H1 (cell line): ENCODE measurements around the gene THBS1. TPM values are rescaled to one million over a fixed set of nuclear protein-coding genes. Genes with fewer than 3 reads are reported as not detected.

ENCODE experiments used
- CTCF ChIA-PET: fragments of 300-600 bp; sonication (Branson Sonifier 250); formaldehyde crosslinking; loops from one replicate; lab custom pipeline; 2021; ENCODE audit not compliant: partially characterized antibody; lab: Charles Lee
- POLR2A ChIA-PET: fragments of 300-600 bp; sonication (Branson Sonifier 250); formaldehyde crosslinking; loops from one replicate; lab custom pipeline; 2021; ENCODE audit warnings: inconsistent platforms; ENCODE audit not compliant: partially characterized antibody; lab: Charles Lee
- DNase-seq, 2 experiments: peaks; one replicate each; pipeline versions ENCODE4 v3.0.0 to v3.0.0-alpha.2; 2010 to 2022; ENCODE audit warnings: low spot score in 2 of 2, low read depth in 1 of 2, mixed read lengths in 1 of 2
- FAIRE-seq: peaks from 2 replicates; lab custom pipeline; 2011; peaks lifted over from hg19 to GRCh38; lab: Jason Lieb, UNC
- H2AFZ ChIP-seq: 2 replicates; pipeline ENCODE4 v1.8.1; 2012; ENCODE audit warnings: low read length, inconsistent platforms
- H2AK5ac ChIP-seq: 2 replicates; pipeline ENCODE4 v1.6.1; 2013; ENCODE audit warnings: low read depth, low read length
- H2BK120ac ChIP-seq: replicated peaks from 2 replicates; pipeline ENCODE3; 2013; ENCODE audit warnings: low read depth, low read length, inconsistent platforms
- H2BK12ac ChIP-seq: 2 replicates; pipeline ENCODE4 v1.6.1; 2013; ENCODE audit warnings: low read depth, low read length
- H2BK15ac ChIP-seq: 2 replicates; pipeline ENCODE4 v1.6.1; 2013; ENCODE audit warnings: low read length
- H2BK20ac ChIP-seq: 2 replicates; pipeline ENCODE4 v1.6.1; 2013; ENCODE audit warnings: low read length
- H2BK5ac ChIP-seq: 2 replicates; pipeline ENCODE4 v1.6.1; 2013; ENCODE audit warnings: low read depth, low read length
- H3K14ac ChIP-seq: 2 replicates; pipeline ENCODE4 v1.6.1; 2013; ENCODE audit warnings: inconsistent platforms; ENCODE audit not compliant: insufficient read length
- H3K18ac ChIP-seq: 2 replicates; pipeline ENCODE4 v1.6.1; 2013; ENCODE audit warnings: low read length; ENCODE audit errors: extremely low read depth
- H3K23ac ChIP-seq: 2 replicates; pipeline ENCODE4 v1.6.1; 2013; ENCODE audit warnings: inconsistent platforms; ENCODE audit not compliant: insufficient read length
- H3K23me2 ChIP-seq: 2 replicates; pipeline ENCODE4 v1.6.1; 2013; ENCODE audit warnings: low read depth, low read length
- H3K27ac ChIP-seq: 2 replicates; pipeline ENCODE4 v1.6.1; 2011; ENCODE audit warnings: low read depth, low read length, inconsistent platforms
- H3K27me3 ChIP-seq, 4 experiments: replicated peaks in 1 of 4; 1 replicate in 1 of 4; 2 replicates in 3 of 4; pipeline versions ENCODE4 v1.6.1 to v1.8.1; 2011 to 2013; ENCODE audit warnings: low read length in 3 of 4, mild to moderate bottlenecking in 3 of 4, inconsistent platforms in 2 of 4, mixed read lengths in 2 of 4, moderate library complexity in 1 of 4; ENCODE audit not compliant: control insufficient read depth in 3 of 4, insufficient read depth in 3 of 4; ENCODE audit errors: extremely low read depth in 1 of 4
- H3K36me3 ChIP-seq, 4 experiments: 2 replicates each; pipeline versions ENCODE4 v1.6.1 to v1.8.1; 2011 to 2013; ENCODE audit warnings: mild to moderate bottlenecking in 4 of 4, low read length in 3 of 4, moderate library complexity in 2 of 4, control low read depth in 1 of 4, inconsistent platforms in 1 of 4; ENCODE audit not compliant: insufficient read depth in 4 of 4, control insufficient read depth in 2 of 4
- H3K4ac ChIP-seq: replicated peaks from 2 replicates; pipeline ENCODE3; 2013; ENCODE audit warnings: low read length, low read depth, mixed read lengths, inconsistent platforms; ENCODE audit not compliant: insufficient read length
- H3K4me1 ChIP-seq, 4 experiments: replicated peaks in 1 of 4; 1 replicate in 1 of 4; 2 replicates in 3 of 4; pipeline versions ENCODE4 v1.6.1 to v1.8.1; 2011 to 2013; ENCODE audit warnings: low read length in 3 of 4, inconsistent platforms in 2 of 4, mixed read lengths in 1 of 4; ENCODE audit not compliant: insufficient read depth in 4 of 4, control insufficient read depth in 3 of 4
- H3K4me2 ChIP-seq, 2 experiments: 2 replicates each; pipeline versions ENCODE4 v1.6.1 to v1.8.1; 2011 to 2013; ENCODE audit warnings: low read depth in 2 of 2, low read length in 2 of 2, control low read depth in 1 of 2, inconsistent platforms in 1 of 2, mild to moderate bottlenecking in 1 of 2; ENCODE audit not compliant: insufficient read depth in 1 of 2
- H3K4me3 ChIP-seq, 4 experiments: fragments of 200-600, 300-600 bp in 1 of 4; sonication (generic), shearing (Covaris generic), sonication (Bioruptor Twin) in 1 of 4; 2 replicates each; pipeline versions ENCODE4 v1.5.1 to v1.8.1; 2011 to 2016; ENCODE audit warnings: low read length in 4 of 4, low read depth in 3 of 4, control low read depth in 2 of 4, inconsistent platforms in 2 of 4, mild to moderate bottlenecking in 2 of 4, mixed read lengths in 1 of 4, moderate library complexity in 1 of 4; ENCODE audit not compliant: insufficient read depth in 2 of 4; ENCODE audit errors: extremely low read depth in 1 of 4
- H3K56ac ChIP-seq: replicated peaks from 2 replicates; pipeline ENCODE3; 2013; ENCODE audit warnings: low read depth, mild to moderate bottlenecking, mixed read lengths, low read length, inconsistent platforms; ENCODE audit not compliant: insufficient read length
- H3K79me1 ChIP-seq: 2 replicates; pipeline ENCODE4 v1.6.1; 2013; ENCODE audit warnings: low read depth, low read length, control low read depth
- H3K79me2 ChIP-seq, 2 experiments: 2 replicates each; pipeline versions ENCODE4 v1.6.1 to v1.8.1; 2012 to 2013; ENCODE audit warnings: low read length in 2 of 2, mild to moderate bottlenecking in 2 of 2, inconsistent platforms in 1 of 2; ENCODE audit not compliant: insufficient read depth in 2 of 2, control insufficient read depth in 1 of 2
- H3K9ac ChIP-seq, 4 experiments: replicated peaks in 1 of 4; 1 replicate in 1 of 4; 2 replicates in 3 of 4; pipeline versions ENCODE4 v1.6.1 to v1.8.1; 2011 to 2013; ENCODE audit warnings: low read depth in 3 of 4, low read length in 3 of 4, control low read depth in 2 of 4, mild to moderate bottlenecking in 2 of 4, moderate library complexity in 2 of 4, inconsistent platforms in 1 of 4; ENCODE audit errors: extremely low read depth in 1 of 4
- H3K9me3 ChIP-seq, 2 experiments: 2 replicates each; pipeline versions ENCODE4 v1.6.1 to v1.8.1; 2012 to 2013; ENCODE audit warnings: mild to moderate bottlenecking in 2 of 2, moderate library complexity in 2 of 2, control low read depth in 1 of 2, inconsistent platforms in 1 of 2, low read depth in 1 of 2, low read length in 1 of 2, mixed read lengths in 1 of 2; ENCODE audit not compliant: insufficient read depth in 2 of 2
- H4K20me1 ChIP-seq, 2 experiments: replicated peaks in 1 of 2; 2 replicates each; pipeline versions ENCODE3 to v1.8.1; 2011 to 2013; ENCODE audit warnings: inconsistent platforms in 2 of 2, low read length in 2 of 2, mild to moderate bottlenecking in 1 of 2; ENCODE audit not compliant: insufficient read depth in 2 of 2, control insufficient read depth in 1 of 2
- H4K5ac ChIP-seq: 2 replicates; pipeline ENCODE4 v1.6.1; 2013; ENCODE audit warnings: low read length, low read depth, mixed read lengths, inconsistent platforms; ENCODE audit not compliant: insufficient read length
- H4K8ac ChIP-seq: 2 replicates; pipeline ENCODE4 v1.8.0; 2013; ENCODE audit warnings: mild to moderate bottlenecking, moderate library complexity, low read length, inconsistent platforms; ENCODE audit not compliant: insufficient read depth; ENCODE audit errors: extremely low read depth
- H4K91ac ChIP-seq: replicated peaks from 2 replicates; pipeline ENCODE3; 2013; ENCODE audit warnings: low read length, mixed read lengths, inconsistent platforms; ENCODE audit not compliant: insufficient read length
- HDAC2 ChIP-seq, 2 experiments: fragments of 300-600 bp in 1 of 2; sonication (generic) in 1 of 2; IDR thresholded peaks; 2 replicates each; pipeline ENCODE4 v1.6.1; 2011 to 2012; ENCODE audit warnings: low read depth in 2 of 2, low read length in 2 of 2, mild to moderate bottlenecking in 2 of 2, moderate library complexity in 2 of 2, borderline replicate concordance in 1 of 2, inconsistent platforms in 1 of 2
- KDM1A ChIP-seq: fragments of 200-600, 300-600 bp; sonication (generic); IDR thresholded peaks from 2 replicates; pipeline ENCODE4 v1.7.1; 2016; ENCODE audit warnings: mild to moderate bottlenecking, low read length, borderline replicate concordance
- KDM5A ChIP-seq: fragments of 200-600 bp; IDR thresholded peaks from 2 replicates; pipeline ENCODE4 v1.7.1; 2012; ENCODE audit warnings: mild to moderate bottlenecking, low read length, inconsistent platforms, mixed read lengths
- MAX ChIP-seq: IDR thresholded peaks from 2 replicates; pipeline ENCODE4 v1.6.1; 2012; ENCODE audit warnings: inconsistent platforms
- PHF8 ChIP-seq: fragments of 200-600 bp; sonication (generic); conservative IDR thresholded peaks from 2 replicates; pipeline ENCODE4 v1.7.1; 2012; ENCODE audit warnings: low read depth, mild to moderate bottlenecking, inconsistent platforms, low read length, moderate library complexity
- RXRA ChIP-seq: IDR thresholded peaks from 2 replicates; pipeline ENCODE4 v1.6.1; 2011; ENCODE audit warnings: low read depth, mild to moderate bottlenecking, low read length, moderate library complexity; ENCODE audit not compliant: insufficient read depth
- SAP30 ChIP-seq: fragments of 300-600 bp; sonication (generic); IDR thresholded peaks from 2 replicates; pipeline ENCODE4 v1.7.1; 2012; ENCODE audit warnings: low read length, moderate library complexity, mild to moderate bottlenecking, inconsistent platforms; ENCODE audit not compliant: insufficient read depth, insufficient replicate concordance
- SIX5 ChIP-seq: IDR thresholded peaks from 2 replicates; pipeline ENCODE4 v1.6.1; 2011; ENCODE audit warnings: mild to moderate bottlenecking, low read depth, low read length
- TAF1 ChIP-seq: IDR thresholded peaks from 2 replicates; pipeline ENCODE4 v1.6.1; 2011; ENCODE audit warnings: mild to moderate bottlenecking, low read depth, low read length
- USF2 ChIP-seq: IDR thresholded peaks from 2 replicates; pipeline ENCODE4 v1.6.1; 2011; ENCODE audit warnings: low read length, improper control_type of control experiment
- WGBS, 2 experiments: shearing (Covaris generic) in 1 of 2; methylation state at CpG; one replicate each; pipeline versions ENCODE4 v1.1.6 to v1.1.7; 2013 to 2015; ENCODE audit warnings: low lambda C conversion rate in 2 of 2, mixed read lengths in 2 of 2, inconsistent platforms in 1 of 2, low coverage in 1 of 2, missing lambda C conversion rate in 1 of 2; ENCODE audit not compliant: insufficient replicate concordance in 2 of 2, insufficient coverage in 1 of 2, insufficient read length in 1 of 2; ENCODE audit errors: extremely low coverage in 1 of 2, missing lambda C conversion rate in 1 of 2; 5-methylcytosine and 5-hydroxymethylcytosine counted together
- polyA plus RNA-seq, 7 experiments: library from polyadenylated mRNA; depleted of rRNA in 3 of 7; stranded (reverse) in 5 of 7; unstranded in 2 of 7; fragments of >200 nt in 5 of 7; fragments of 200-250 nt in 2 of 7; gene quantifications; 1 replicate in 5 of 7; 2 replicates in 1 of 7; 4 replicates in 1 of 7; pipeline versions ENCODE4 v1.2.1 to v1.2.3, GENCODE V29; 2011 to 2013; ENCODE audit warnings: missing spikeins in 2 of 7, mixed read lengths in 2 of 7
- total RNA-seq: library from RNA; stranded (reverse); fragmentation: NEBNext Ultra II Directional; extraction: Animal tissue kit (Norgen Biotek cat#: 25700); gene quantifications from 2 replicates; pipeline ENCODE4 v1.2.1, GENCODE V29; 2021

Gene THBS1
- total and polyA plus RNA-seq, 2 of the 8 experiments (the other 6 are each of a cell fraction or from before 2014, with no cell fraction given) = 10.3 to 63.3 TPM

- Histone ChIP-seq H2BK12ac (no peak overlapping the region), H3K27me3 (no peaks in the 10 kb centered on the region), H2BK5ac (no peak overlapping the region), H2BK15ac (no peak overlapping the region), H3K4me2 (no peak overlapping the region), H3K23ac (no peak overlapping the region), H3K4ac (no peak overlapping the region), H2AFZ (no peak overlapping the region), H4K91ac (no peak overlapping the region), H3K56ac (no peak overlapping the region), H3K4me1 (no peaks in the 10 kb centered on the region; a peak in 2 of 7 replicates), H3K27ac (no peak overlapping the region), H4K5ac (no peak overlapping the region), H4K20me1 (no peaks in the 10 kb centered on the region), H3K36me3 (no peaks in the 10 kb centered on the region), H3K9ac (no peak overlapping the region), H3K79me1 (no peaks in the 10 kb centered on the region), H3K14ac (no peak overlapping the region), H4K8ac (no peak overlapping the region), H3K18ac (no peak overlapping the region), H3K23me2 (no peaks in the 10 kb centered on the region), H2BK120ac (no peak overlapping the region), H3K79me2 (no peaks in the 10 kb centered on the region), H3K4me3 (no peak overlapping the region), H2BK20ac (no peak overlapping the region), H3K9me3 (no peaks in the 10 kb centered on the region), H2AK5ac (no peak overlapping the region)
- 85% methylated on average over 6 of the region's 6 CpGs; no CpG with 5 or more reads in 1 of the 2 experiments for WGBS, 2 experiments
- CTCF ChIA-PET = interaction anchor here (0.8 to 3.7 kb wide), 6 partner anchors 21 to 915 kb away, joined by 3 to 13 read pairs (median 3); no protein-coding TSS in a partner anchor
- POLR2A ChIA-PET = interaction anchor here (2.2 kb wide), 1 partner anchor 42 kb away, joined by 6 read pairs; the partner anchor contains the start of gene THBS1
- FAIRE-seq (no peak), DNase-seq (no peak)
- TF ChIP-seq KDM1A (no peak), HDAC2 (IDR thresholded peaks at IDR 0.05; ENCODE audit: borderline replicate concordance in 1 of 2, low read depth in 2 of 2, low read length in 2 of 2) (no peak), PHF8 (no peak), MAX (no peak), SAP30 (no peak), SIX5 (no peak), RXRA (no peak), TAF1 (no peak), USF2 (no peak), KDM5A (no peak)
Measured at GRCh38 chr15:39622660-39623516, 42.0 kb downstream of the THBS1 start.
